GM10847 (cell line): ENCODE results near the gene TCF19.
A peak's percentile ranks its signal among the peaks of the same experiment; 100 is the strongest.

Experiments
- POLR2A ChIP-seq: IDR thresholded peaks from 2 replicates; pipeline ENCODE4 v1.6.1; 2011; ENCODE audit not compliant: insufficient read length; ENCODE audit errors: extremely low read depth

The TCF19 gene

GRCh38 chr6:31194061-31194834, 35.9 kb downstream of the TCF19 start:
- TF ChIP-seq POLR2A = no peak

GRCh38 chr6:31197559-31198305, 39.3 kb downstream of the TCF19 start:
- peak; percentile 53 for TF ChIP-seq POLR2A

GRCh38 chr6:31202259-31203166, 44.1 kb downstream of the TCF19 start:
- TF ChIP-seq POLR2A = no peak

- no peak for TF ChIP-seq POLR2A
Measured at GRCh38 chr6:31203345-31203979, 45.1 kb downstream of the TCF19 start.

GRCh38 chr6:31204751-31205145, 46.4 kb downstream of the TCF19 start:
- TF ChIP-seq POLR2A = no peak

GRCh38 chr6:31205638-31206037, 47.2 kb downstream of the TCF19 start:
- no peak for TF ChIP-seq POLR2A

GRCh38 chr6:31208506-31208905, 50.1 kb downstream of the TCF19 start:
- TF ChIP-seq POLR2A = no peak

- no peak for TF ChIP-seq POLR2A
Measured at GRCh38 chr6:31209137-31209536, 50.7 kb downstream of the TCF19 start.

GRCh38 chr6:31210123-31210522, 51.7 kb downstream of the TCF19 start:
- TF ChIP-seq POLR2A = no peak

- no peak for TF ChIP-seq POLR2A
Measured at GRCh38 chr6:31210741-31211532, 52.5 kb downstream of the TCF19 start.
